SU-DHL-6 (cell line): ENCODE data around the gene EMILIN2.

Source experiments
- CTCF ChIP-seq: fragments of 200-600 bp; sonication (generic); IDR thresholded peaks from one replicate; pipeline ENCODE4 v1.5.1; 2017; ENCODE audit warnings: antibody characterized with exemption, mild to moderate bottlenecking, low read length, moderate library complexity; ENCODE audit not compliant: insufficient read depth, poor library complexity, severe bottlenecking
- EZH2phosphoT487 ChIP-seq: fragments of 200-600 bp; sonication (generic), shearing (Covaris generic); conservative IDR thresholded peaks from 2 replicates; pipeline ENCODE4 v1.6.1; 2018; ENCODE audit warnings: mild to moderate bottlenecking, antibody characterized with exemption, low read length, moderate library complexity, mixed read lengths

DNA sequence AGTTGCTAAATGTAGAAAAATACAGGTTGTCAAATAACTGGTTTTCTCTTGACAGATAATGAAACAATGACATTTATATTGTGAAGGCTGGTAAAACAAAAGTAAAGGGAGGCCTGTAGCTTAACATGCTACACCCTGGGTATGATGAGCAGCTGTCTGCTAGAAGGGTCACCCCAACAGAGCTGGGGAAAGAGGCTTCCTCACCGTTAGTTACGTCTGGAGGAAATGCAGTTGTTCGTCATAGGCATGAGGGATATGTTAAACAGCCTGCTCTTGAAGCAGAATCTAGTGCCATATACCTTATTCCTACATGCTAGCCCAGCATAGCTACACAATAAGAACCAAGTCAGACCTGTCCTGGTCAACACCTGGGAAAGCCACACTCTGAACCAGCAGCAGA, 116.2 kb downstream of the EMILIN2 start:
- no peak for TF ChIP-seq CTCF
- TF ChIP-seq EZH2phosphoT487, result no peak
